Stimulated activated CD8-positive, alpha-beta memory T cell treated with anti-CD3 and anti-CD28 coated beads, Interleukin-12 subunit alpha, Interleukin-12 subunit beta, amount 100 ng/mL, for 24 hours (primary cell): Measurements from ENCODE around the gene EMSY.

Source experiments
- DNase-seq: peaks from one replicate; pipeline ENCODE4 v3.0.0-alpha.2; 2020; ENCODE audit errors: extremely low read depth

Gene EMSY

DNA sequence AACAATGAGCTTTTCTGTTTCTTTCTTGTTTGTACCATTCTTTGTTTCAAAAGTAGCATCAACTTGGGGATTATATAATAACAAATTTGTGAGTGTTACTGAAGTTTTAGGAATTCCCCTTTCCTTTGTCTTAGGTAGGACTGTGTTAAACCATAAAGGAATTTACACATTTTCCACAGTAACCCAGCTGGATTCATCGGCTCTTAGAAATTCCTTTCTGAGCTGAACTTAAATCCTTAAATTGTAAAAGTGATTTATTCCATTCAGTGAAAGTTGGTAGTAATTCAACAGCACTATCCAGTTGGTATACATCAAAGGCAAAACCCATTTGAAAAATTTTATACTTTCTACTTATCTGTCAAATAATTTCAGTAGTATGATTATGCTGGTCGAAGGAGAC, 11.8 kb downstream of the EMSY start:
- no peak for DNase-seq

DNA sequence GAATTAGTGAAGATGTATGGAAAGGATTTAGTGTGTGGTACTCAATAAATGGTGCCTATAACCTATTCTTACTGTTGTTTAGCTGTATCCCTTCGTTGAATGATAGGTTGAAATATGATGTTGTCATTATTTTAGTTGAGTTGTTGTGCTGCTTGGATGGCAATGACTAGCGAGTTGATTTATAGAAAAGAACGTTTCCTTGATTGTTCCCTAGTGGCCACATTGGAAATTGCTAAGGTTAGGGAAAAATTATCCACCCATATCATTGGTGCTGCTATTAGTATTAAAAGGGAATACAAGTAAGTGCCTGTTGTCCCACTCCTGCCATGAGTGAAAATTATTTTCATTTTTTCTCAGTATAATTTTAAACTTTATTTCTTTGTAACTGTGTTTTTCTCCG, 14.5 kb downstream of the EMSY start:
- DNase-seq = no peak

GRCh38 chr11:76459846-76460245, 15.0 kb downstream of the EMSY start:
- no peak for DNase-seq

DNA sequence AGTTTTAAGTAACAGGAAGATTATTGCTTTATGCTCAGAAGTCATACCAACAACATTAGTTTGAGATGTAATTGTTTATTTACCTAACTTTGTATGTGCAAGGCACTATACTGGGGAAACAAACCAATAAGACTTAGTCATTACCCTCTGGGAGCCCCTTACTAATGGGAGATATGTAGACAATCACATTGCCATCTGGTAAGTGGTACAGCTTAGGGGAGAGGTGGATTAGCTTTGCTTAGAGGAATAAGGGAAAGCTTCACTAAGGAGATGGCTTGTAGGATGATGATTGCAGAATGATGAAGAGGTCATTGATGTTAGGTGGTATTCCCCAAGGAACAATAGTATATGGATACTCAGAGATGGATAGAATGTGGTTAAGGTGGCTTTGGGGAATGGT, 17.5 kb downstream of the EMSY start:
- no peak for DNase-seq

GRCh38 chr11:76465701-76466100, 20.9 kb downstream of the EMSY start:
- no peak for DNase-seq

DNA sequence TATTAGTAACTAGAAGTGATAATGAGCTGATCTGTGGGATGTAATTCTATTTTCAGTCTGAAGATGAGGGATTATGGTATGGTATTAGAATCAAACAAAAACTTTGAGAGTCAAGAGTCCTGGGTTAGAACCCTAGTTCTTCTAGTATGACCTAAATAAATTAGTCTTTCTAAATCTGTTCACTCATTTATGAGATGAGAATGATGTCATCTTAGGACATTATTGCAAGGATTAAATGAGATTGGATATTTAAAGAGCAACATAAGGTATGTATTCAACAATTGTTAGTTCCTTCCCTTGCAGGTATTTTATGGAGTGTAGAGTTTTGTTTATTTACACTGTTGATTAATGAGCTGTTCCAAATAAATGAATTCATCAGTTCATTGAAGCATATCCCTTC, 21.8 kb downstream of the EMSY start:
- DNase-seq = no peak

GRCh38 chr11:76469141-76469540, 24.3 kb downstream of the EMSY start:
- no peak for DNase-seq

- no peak for DNase-seq
Measured at GRCh38 chr11:76471382-76471781, 26.6 kb downstream of the EMSY start.

GRCh38 chr11:76480241-76480640, 35.4 kb downstream of the EMSY start:
- no peak for DNase-seq

GRCh38 chr11:76491644-76492043, 46.8 kb downstream of the EMSY start:
- no peak for DNase-seq

GRCh38 chr11:76493040-76493439, 48.2 kb downstream of the EMSY start:
- DNase-seq = no peak

DNA sequence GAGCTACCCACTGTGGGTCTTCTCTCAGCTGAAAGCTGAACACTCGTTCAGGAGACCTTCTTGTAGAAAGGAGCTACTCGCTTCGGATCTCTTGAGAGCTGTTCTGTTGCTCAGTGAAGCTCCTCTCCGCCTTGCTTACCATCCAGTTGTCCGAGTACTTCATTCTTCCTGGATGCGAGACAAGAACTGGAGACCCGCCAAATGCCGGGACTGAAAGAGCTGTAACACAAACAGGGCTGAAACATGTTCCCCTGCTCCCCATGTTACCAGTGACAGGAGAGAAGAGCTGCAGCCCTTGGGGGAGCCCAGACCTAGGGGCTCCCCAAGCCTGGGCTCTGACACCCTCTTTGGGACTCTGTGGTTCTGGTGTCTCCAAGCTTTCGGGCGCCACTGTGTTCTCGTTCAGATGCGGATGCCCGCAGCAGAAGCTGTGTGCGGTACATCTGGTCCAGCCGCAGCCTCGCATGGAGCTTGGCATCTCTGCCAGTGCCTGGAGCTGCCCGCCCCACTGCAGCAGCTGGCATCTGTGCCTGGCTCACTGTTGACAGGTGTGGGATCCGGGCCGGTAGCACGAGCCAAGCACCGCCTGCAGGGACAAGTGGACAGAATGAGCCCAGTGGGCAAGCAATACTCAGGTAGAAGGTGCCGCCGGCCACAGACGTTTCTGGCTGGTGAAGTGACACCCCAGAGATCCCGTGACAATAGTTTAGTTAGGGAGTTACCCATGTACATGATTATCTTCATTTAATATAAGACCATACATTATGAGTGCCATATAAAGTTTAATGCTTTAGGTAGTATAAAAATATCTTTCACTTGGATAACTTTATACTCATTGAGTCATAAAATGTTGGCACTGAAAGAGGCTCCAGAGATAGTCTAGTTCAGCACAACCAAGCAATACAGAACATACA, 49.1 kb downstream of the EMSY start:
- DNase-seq = no peak

DNA sequence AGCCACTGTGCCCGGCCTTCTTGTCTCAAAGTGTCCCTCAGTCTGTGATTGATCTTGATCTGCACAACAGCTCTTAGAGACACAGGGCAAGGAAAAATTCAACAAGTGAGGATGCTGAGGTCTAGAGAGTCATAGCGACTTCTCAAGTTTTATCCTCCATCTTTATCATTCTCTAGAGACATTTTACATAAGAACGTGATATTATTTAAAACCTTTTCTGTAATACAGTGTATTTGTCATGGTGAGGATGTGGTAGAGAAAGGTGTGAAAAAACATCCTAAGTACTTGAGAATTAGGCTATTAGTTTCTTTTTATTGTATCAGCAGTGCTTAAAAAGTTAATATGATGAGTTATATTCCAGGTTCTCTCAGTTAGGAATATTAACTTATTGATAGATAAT, 50.2 kb downstream of the EMSY start:
- DNase-seq = no peak

- DNase-seq = no peak
Measured at GRCh38 chr11:76496174-76496573, 51.4 kb downstream of the EMSY start.

DNA sequence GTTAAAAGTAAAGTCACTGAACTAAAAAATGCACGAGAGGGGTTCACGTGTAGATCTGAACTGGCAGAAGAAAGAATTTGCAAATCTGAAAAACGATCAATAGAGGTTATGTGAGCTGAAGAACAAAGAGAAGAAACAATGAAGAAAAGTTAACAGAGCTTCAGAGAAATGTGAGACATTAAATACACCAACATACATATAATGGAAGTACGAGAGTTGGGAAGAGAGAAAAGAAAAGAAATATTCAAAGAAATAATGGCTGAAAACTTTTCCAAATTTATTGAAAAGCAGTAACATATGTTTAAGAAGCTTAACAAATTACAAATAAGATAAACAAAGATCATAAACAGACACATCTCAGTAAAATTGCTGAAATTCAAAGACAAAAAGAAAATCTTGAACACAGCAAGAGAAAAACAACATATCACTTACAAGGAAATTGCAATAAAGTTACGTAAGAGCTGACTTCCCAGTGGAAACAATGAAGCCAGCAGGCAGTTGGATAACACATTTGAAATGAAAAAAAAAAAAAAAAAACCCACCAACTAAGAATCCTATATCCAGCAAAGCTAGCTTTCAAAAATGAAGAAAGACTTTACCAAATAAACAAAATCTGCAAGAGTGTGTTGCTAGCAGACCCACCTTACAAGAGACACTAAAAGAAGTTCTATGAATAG, 56.8 kb downstream of the EMSY start:
- no peak for DNase-seq

- no peak for DNase-seq
Measured at GRCh38 chr11:76506833-76507232, 62.0 kb downstream of the EMSY start.

DNA sequence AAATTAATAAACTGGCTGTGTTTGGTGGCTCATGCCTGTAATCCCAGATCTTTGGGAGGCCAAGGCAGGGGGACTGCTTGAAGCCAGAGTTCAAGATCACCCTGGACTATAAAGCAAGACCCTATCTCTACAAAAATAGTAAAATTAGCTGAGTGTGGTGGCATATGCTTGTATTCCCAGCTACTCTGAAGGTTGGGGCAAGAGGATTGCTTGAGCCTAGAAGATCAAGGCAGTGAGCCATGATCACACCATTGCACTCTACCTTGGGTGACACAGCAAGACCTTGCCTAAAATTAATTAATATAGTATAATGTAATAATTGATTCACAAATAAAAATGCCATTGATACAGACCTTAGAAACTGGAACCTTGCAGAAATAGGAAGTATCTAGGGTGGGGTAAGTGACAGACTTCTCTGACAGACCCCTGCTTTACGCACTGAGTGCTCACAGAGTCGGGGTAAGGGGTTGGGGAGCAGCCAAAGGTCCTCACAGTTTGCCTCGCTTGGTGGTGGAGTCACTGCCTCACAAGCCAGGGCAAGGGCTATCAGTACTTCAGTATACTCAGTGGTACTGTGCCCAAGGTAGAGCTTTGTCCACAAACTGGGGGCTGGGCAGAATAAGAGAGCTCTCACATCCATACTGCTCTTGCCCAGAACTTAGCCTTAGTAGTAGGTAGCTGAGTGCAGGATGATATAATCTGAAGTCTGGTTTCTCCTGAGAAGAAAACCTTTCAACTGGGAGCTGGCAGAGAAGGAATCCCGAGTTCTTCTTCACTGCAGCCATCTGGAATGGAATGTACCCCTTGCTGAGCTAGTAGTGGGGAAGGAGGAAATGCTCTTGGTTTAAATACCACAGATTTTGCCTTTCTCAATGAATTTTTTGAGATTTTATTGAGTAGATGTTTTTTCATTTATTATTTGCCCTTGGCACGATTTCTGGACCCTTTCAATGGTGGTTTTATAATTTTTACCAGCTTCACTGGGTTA, 65.5 kb downstream of the EMSY start:
- DNase-seq = no peak

DNA sequence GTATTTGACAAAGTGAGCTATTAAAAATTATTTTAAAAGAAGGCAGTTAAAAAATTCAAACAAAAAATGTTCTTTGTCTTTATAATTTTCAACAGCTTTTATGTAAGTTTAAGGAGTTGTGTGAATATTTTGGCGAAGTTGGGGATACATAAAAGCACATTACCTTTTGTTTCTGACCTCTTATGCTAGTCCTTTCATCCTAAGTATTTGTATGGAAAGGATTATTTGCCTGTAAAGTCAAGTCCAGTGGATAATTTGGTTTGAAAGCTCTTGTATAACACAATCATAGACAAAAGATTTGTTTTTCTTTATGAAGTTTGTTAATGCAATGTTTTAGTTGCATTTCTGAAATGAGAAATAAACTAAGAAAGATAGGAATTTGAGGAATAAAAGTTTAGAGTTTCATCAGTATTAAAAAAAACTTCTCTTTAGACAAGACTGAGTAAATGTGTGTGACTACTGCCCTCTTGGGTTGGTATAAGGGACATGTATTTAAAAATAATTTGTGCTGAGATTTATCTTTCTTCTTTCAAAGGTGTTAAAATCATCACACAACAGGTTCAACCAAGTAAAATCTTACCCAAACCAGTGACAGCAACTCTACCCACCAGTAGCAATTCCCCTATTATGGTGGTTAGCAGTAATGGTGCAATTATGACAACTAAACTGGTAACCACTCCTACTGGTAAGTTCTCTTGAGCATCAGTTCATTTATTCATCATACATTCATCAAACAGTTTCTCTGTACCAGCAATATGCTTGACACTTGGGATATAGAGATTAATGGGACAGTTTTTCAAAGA, 68.2 kb downstream of the EMSY start:
- no peak for DNase-seq

DNA sequence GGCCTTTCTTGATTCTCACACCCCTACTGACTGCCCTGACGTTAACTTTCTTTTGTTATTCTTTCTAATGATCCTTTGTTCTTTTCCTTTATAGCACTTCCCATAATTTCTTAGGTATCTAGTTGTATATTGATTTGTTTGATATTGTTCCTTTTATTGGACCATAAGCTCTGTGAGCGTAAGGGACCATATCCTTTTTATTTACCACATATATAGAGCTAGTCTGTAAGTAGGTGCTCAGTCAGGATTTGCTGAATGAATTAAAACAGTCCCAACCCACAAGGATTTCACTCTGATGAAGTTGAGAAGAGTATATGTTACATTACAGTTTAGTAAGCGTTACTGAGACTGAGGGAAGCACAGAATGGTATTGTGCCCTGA, 68.8 kb downstream of the EMSY start:
- DNase-seq = no peak

- DNase-seq = no peak
Measured at GRCh38 chr11:76515494-76515893, 70.7 kb downstream of the EMSY start.

GRCh38 chr11:76523147-76523546, 78.3 kb downstream of the EMSY start:
- no peak for DNase-seq
